Lung (tissue), 12 donors: Measurements from ENCODE around the gene ISX. TPM values are rescaled to one million over a fixed set of nuclear protein-coding genes. Genes with fewer than 3 reads are reported as not detected.

Source experiments
- ATAC-seq: fragments of 200-7000 bp; cut with Tn5 transposase; one replicate; pipeline ENCODE4 v1.9.1; 2020; ENCODE audit warnings: moderate number of reproducible peaks; ENCODE audit not compliant: insufficient read depth, low FRiP score
- DNase-seq, 3 donors: peaks; one replicate each; pipeline ENCODE4 v3.0.0-alpha.2; 2013 to 2017
- H3K27ac ChIP-seq, 2 donors: one replicate each; pipeline ENCODE4 v1.5.1; 2013; ENCODE audit warnings: mild to moderate bottlenecking in 2 of 2, moderate library complexity in 2 of 2, control low read depth in 1 of 2, inconsistent platforms in 1 of 2, low read depth in 1 of 2, low read length in 1 of 2
- H3K27me3 ChIP-seq, 3 donors: one replicate each; pipeline ENCODE4 v1.5.1; 2013; ENCODE audit warnings: low read length in 2 of 3; ENCODE audit not compliant: control insufficient read depth in 3 of 3, insufficient read depth in 3 of 3
- H3K36me3 ChIP-seq, 4 donors: one replicate each; pipeline ENCODE4 v1.5.1; 2013; ENCODE audit warnings: low read length in 4 of 4, mild to moderate bottlenecking in 1 of 4, moderate library complexity in 1 of 4; ENCODE audit not compliant: control insufficient read depth in 4 of 4, insufficient read depth in 4 of 4
- H3K4me1 ChIP-seq, 5 donors: one replicate each; pipeline ENCODE4 v1.5.1; 2013; ENCODE audit warnings: low read length in 5 of 5, mild to moderate bottlenecking in 2 of 5, moderate library complexity in 1 of 5; ENCODE audit not compliant: control insufficient read depth in 5 of 5, insufficient read depth in 5 of 5
- H3K4me3 ChIP-seq: one replicate; pipeline ENCODE4 v1.5.1; 2013; ENCODE audit warnings: mild to moderate bottlenecking, control low read depth, moderate library complexity
- H3K9ac ChIP-seq, 2 donors: one replicate each; pipeline ENCODE4 v1.5.1; 2013; ENCODE audit warnings: low read length in 2 of 2, control low read depth in 1 of 2; ENCODE audit not compliant: insufficient read depth in 1 of 2
- H3K9me3 ChIP-seq, 4 donors: one replicate each; pipeline ENCODE4 v1.5.1; 2013; ENCODE audit warnings: low read length in 3 of 4, mild to moderate bottlenecking in 1 of 4, moderate library complexity in 1 of 4; ENCODE audit not compliant: control insufficient read depth in 4 of 4, insufficient read depth in 3 of 4
- CTCF ChIP-seq: IDR thresholded peaks from 2 replicates; pipeline ENCODE4 v1.5.1; 2012; ENCODE audit warnings: mild to moderate bottlenecking; ENCODE audit errors: control extremely low read depth, extremely low read depth
- WGBS, 2 donors: extraction: QIAGEN DNeasy Blood & Tissue Kit; methylation state at CpG; one replicate each; pipeline ENCODE4 v1.1.7; 2013; 5-methylcytosine and 5-hydroxymethylcytosine counted together
- polyA plus RNA-seq, 2 donors: library from polyadenylated mRNA; stranded (reverse); fragments of 200-250 nt; gene quantifications; one replicate each; pipeline ENCODE4 v1.2.1, GENCODE V29; 2013
- total RNA-seq, 2 donors: library from RNA; depleted of rRNA in 1 of 2; stranded (reverse); fragments of >200 nt in 1 of 2; gene quantifications; one replicate each; pipeline ENCODE4 v1.2.1, GENCODE V29; 2014 to 2021
- donor health status: control.
- donor health status: control.
- donor health status: Bipolar disorder and iron deficiency.
- donor health status: healthy.
- donor health status: DM: yes; HTN: yes; CAD: no.

ISX gene
- total and polyA plus RNA-seq, 4 donors: not detected

GRCh38 chr22:35133702-35134380 lies 67.9 kb downstream of the ISX start:
- WGBS, 2 donors: 58 to 64% methylated on average over 14 of the region's 14 CpGs
- H3K36me3 ChIP-seq: no peaks in the 10 kb centered on the region
- ATAC-seq: no peak
- no peak overlapping the region for H3K9ac ChIP-seq
- peaks cover 0 to 2% (median 0%) of the 10 kb centered on the region in 4 donors for H3K9me3 ChIP-seq
- no peaks in the 10 kb centered on the region for H3K4me1 ChIP-seq
- no peak for TF ChIP-seq CTCF
- H3K27me3 ChIP-seq: peaks cover 0 to 7% (median 6%) of the 10 kb centered on the region in 3 donors
- DNase-seq: no peak
- no peak overlapping the region for H3K27ac ChIP-seq
- H3K4me3 ChIP-seq: no peak overlapping the region

- no peak for DNase-seq
- Histone ChIP-seq H3K27ac (no peak overlapping the region), H3K9me3 (peaks cover 0 to 2% (median 0%) of the 10 kb centered on the region in 4 donors), H3K4me1 (no peaks in the 10 kb centered on the region), H3K36me3 (no peaks in the 10 kb centered on the region), H3K27me3 (peaks cover 0 to 7% (median 6%) of the 10 kb centered on the region in 3 donors), H3K9ac (no peak overlapping the region), H3K4me3 (no peak overlapping the region)
- 22 to 26% methylated on average over 8 of the region's 8 CpGs for WGBS, 2 donors
- TF ChIP-seq CTCF: no peak
- ATAC-seq: no peak
Observed at GRCh38 chr22:35134637-35135036, 68.7 kb downstream of the ISX start.

GRCh38 chr22:35135165-35135564 lies 69.2 kb downstream of the ISX start:
- Histone ChIP-seq H3K9me3 (peaks cover 0 to 2% (median 0%) of the 10 kb centered on the region in 4 donors), H3K4me3 (no peak overlapping the region), H3K36me3 (no peaks in the 10 kb centered on the region), H3K27me3 (peaks cover 0 to 7% (median 6%) of the 10 kb centered on the region in 3 donors), H3K27ac (no peak overlapping the region), H3K9ac (no peak overlapping the region), H3K4me1 (no peaks in the 10 kb centered on the region)
- ATAC-seq: no peak
- 42 to 48% methylated on average over 5 of the region's 5 CpGs for WGBS, 2 donors
- DNase-seq: no peak
- no peak for TF ChIP-seq CTCF

Other genes with a start within 250 kb of the ISX start
- gene HMGXB4, start 191.3 kb downstream of the ISX start, total RNA-seq: 10 to 100 TPM; 14.7 to 24.5 TPM
- 1 to 10 TPM; 7.6 to 10.0 TPM for gene HMGXB4, start 191.3 kb downstream of the ISX start, polyA plus RNA-seq
- gene TOM1, start 233.7 kb downstream of the ISX start, total RNA-seq: 10 to 100 TPM; 53.4 to 80.8 TPM
- gene TOM1, start 233.7 kb downstream of the ISX start, polyA plus RNA-seq: 100 to 1,000 TPM in 1 of 2 donors, 10 to 100 TPM in 1; 64.4 to 131 TPM